HG03521 (cell line): Measurements from ENCODE around the gene TFEB.
"Not testable (repeated sequence)": the region's sequence is repeated elsewhere in the genome, so short reads cannot be mapped to it uniquely, and the experiment has no call there.

Experiments
- ATAC-seq: cut with Tn5 transposase; IDR thresholded peaks from one replicate; pipeline ENCODE4 v1.9.1; 2021; ENCODE audit warnings: mild to moderate bottlenecking, moderate library complexity; ENCODE audit not compliant: unreplicated experiment

TFEB gene

GRCh38 chr6:41766043-41766664 is 30.7 kb upstream of the TFEB start:
- not testable (repeated sequence) for ATAC-seq

DNA sequence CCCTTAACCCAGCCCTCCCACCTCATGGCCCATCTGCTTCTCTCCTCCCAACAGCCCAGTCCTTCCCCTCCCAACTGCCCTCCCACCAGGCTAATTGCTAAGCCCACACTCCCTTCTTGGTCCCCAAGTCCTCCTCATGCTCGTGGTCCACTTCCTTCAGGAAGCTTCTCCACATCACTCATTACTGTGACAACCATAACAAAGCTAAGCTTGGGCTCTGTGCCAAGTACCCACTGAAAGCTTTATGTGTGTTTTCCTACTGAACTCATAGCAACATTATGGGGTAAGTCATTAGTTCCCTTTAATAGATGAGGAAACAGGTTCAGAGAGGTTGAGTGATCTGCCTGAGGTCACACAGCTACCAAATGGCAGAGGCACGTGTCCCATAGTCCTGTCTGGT is 28.1 kb upstream of the TFEB start:
- ATAC-seq: no peak

DNA sequence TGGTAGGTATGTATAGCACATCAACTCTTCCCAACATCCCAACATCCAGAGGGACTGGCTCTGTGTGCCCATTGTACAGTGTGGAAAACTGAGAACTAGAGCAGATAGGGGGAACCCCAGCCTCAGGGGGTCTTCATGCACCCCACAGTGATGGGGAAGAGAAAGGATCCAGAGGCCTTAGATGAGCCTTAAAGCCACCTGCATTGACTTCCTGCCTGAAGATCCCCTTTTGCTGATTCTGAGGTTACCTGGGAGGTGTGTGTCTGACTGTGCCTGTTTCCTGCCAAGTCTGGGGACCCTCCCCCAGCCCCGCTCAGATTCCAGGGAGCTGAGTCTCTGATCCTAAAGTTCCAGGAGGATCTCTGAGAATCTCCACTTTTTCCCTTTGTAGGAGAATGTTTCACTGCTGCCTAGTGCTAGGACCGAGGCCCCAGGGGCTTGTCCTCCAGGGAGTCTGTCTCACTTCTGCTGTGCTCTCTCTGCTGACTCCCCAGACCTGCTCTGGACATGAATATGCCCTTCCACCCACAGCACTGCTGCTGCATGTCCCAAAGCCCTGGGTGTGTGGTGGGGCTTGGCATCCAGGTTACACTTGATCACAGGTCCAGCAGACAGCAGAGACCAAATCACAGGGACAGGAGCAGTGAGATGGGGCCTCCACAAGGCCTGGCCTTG is 24.6 kb upstream of the TFEB start:
- no peak for ATAC-seq

- ATAC-seq: no peak
Measured at GRCh38 chr6:41759106-41759904, 23.9 kb upstream of the TFEB start.

DNA sequence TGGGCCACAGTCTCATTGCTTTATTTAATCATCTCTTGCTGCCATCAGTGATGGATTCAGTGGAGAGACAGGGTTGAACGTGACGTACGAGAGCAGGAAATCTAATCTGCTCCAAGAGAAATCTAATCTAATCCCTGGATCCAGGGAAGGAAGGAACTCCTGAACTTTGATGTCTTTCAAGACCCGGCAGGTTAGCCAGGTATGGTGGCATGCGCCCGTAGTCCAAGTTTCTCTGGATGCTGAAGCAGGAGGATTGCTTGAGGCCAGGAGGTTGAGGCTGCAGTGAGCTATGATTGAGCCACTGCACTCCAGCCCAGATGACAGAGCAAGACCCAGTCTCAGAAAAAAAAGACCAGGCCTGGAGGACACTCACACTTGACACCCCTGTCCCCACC is 23.2 kb upstream of the TFEB start:
- no peak for ATAC-seq

DNA sequence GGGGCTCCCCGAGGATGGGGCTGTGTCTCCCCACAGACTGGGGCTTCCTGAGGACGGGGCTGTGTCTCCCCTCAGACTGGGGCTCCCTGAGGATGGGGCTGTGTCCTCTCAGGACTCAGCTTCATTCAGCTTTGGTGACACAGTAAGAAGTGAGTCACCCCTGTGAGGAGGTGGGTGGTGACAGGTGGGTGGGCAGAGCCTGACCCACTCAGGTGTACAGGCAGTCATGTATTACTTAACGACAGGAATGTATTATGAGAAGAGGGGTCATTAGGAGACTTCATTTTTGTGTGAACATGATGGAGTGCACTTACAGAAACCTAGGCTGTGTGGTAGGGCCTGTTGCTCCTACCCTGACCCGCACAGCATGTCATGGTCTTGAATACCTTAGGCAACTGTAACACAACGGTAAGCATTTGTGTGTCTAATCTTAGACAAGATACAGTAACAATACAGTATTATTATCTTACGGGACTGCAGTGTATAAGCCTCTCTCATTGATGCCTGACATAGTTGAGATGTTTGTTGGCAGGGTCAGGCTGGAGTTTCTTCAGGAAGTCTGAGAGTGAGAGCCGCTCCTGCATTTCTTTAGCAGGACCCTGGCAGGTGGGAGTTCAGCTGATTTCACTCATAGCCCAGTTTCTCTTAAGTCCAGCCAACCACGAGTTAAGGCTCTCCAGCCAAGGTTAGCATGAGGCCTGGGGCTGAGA is 22.7 kb upstream of the TFEB start:
- ATAC-seq: no peak

- no peak for ATAC-seq
Measured at GRCh38 chr6:41757271-41757670, 21.9 kb upstream of the TFEB start.

GRCh38 chr6:41756354-41756753 is 20.9 kb upstream of the TFEB start:
- ATAC-seq: no peak

- ATAC-seq: no peak
Measured at GRCh38 chr6:41755895-41756294, 20.5 kb upstream of the TFEB start.

DNA sequence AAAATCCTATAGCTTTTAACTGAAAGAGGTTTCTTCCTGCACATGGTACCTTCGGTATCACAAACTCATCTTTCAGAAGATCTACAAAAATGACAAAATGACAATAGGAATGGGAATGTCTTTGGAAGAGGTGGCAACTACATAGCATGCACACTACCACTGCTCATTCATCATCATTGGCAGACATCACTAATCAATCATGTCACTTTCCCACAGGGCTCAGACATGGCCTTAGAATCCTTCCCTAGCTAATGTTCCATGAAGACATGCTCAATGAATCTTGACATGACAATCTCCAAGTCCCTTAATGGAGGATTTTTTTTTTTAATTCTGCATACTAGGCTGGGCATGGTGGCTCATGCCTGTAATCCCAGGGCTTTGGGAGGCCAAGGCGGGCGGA is 15.0 kb upstream of the TFEB start:
- no peak for ATAC-seq

- no peak for ATAC-seq
Measured at GRCh38 chr6:41748542-41748941, 13.1 kb upstream of the TFEB start.

DNA sequence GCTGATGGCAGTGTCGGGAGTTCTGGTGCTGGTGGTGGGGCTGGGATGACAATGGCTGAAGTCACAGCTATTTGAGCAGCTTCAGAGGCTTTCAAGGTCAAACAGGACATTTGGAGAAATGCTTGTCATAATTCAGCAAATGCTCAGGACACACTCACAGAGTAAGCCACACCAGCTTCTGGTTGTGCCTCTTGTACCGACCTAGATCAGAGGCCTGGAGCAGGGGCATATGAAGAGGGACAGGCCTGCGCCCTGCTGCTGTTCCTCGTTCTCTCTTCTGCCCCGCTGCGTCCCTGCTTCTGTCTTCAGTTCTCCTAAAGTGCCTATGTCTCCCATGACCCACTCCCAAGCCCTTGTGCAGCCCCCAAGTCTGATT is 12.7 kb upstream of the TFEB start:
- ATAC-seq: no peak

GRCh38 chr6:41747256-41748101 is 12.1 kb upstream of the TFEB start, which contains the start of gene PGC:
Gene PGC, minus strand, starts transcription at chr6:41747397. Its CDS starts 63 bp downstream, at chr6:41747334.
- ATAC-seq: no peak

DNA sequence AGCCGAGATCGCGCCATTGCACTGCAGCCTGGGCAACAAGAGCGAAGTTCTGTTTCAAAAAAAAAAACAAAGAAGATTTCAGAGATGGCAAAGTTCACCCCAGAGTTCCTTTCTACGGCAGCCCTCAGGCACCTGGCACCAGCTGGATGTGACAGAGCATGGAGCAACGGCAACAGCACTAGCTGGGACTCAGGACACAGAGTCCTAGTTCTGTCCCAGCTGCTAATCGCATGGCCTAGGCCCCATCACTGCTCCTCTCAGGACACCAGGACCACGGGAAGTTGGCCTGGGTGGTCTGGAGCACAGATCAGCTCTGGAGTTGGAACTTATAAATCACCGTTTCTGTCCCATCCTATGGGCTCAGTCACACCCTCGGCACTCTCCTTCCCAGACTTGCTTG is 10.7 kb upstream of the TFEB start:
- no peak for ATAC-seq

DNA sequence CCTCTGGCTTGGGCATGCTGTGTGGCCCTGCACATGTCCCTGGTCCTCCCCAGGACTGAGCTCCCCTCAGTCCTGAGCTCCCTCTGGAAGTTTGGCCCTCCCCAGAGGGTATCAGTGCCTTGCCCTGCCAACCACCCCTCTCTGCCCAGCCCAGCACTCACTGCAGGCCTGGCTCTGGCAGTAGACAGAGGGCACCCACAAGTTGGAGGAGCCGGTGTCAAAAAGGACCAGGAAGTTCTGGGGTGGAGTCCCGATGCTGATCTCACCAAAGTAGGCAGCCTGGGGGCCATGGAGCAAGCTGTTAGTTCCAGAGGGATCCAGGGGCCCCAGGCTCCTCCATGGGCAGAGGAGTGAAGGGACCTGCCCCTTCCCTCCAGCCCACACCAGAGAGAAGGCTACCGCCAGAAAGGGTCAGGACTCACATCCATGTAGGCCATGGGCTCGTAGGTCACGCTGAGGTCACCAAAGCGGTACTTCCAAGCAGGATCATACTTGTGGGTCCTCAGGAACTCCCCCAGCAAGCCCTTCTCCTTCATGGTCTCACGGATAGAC is 8.9 kb upstream of the TFEB start:
- ATAC-seq: no peak

GRCh38 chr6:41743406-41744235 is 8.2 kb upstream of the TFEB start:
- ATAC-seq: no peak

DNA sequence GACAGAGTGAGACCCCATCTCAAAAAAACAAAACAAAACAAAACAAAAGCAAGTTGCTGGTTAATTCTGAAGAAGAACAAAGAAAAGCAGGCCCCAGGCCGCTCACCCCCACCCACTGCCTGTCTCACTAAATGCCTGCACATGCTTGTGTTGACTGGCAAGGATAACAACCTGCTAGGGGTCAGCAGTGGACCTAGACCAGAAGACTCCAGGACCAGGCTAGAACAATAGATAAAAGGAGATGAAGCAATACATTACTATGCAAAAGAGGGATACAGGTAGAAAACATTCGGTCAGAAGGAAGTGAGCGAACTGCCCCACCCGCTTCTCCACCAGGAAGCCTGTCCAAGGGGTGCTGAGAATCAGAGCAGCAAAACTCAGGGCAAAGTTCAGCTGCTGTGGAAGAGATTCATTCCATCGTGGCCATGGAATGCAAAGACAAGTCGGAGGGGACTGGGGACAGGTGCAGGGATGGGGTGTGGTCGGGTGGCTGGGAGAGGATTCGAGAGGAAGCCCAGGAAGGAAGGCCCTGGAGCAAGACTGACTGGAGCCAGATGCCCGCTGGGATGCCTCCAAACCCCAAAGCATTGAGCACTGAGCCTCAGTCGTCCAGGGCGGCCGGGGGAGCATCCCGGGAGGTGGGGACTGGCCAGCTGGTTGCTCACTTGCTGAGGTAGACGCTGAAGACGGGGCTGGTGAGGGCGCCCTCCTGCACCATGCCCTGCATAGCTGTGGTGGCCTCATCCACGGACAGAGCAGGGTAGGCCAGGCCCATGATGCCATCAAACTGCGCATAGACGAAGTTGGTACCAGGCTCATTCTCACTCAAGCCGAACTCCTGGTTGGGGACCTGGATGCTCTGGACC is 6.5 kb upstream of the TFEB start:
- no peak for ATAC-seq

- ATAC-seq: no peak
Measured at GRCh38 chr6:41740366-41741162, 5.2 kb upstream of the TFEB start.
